IMR-90 (cell line): ENCODE measurements around the gene ATP11A. TPM values are rescaled to one million over a fixed set of nuclear protein-coding genes. Genes with fewer than 3 reads are reported as not detected.

Experiments used
- ATAC-seq: fragments of 200-7000 bp; cut with Tn5 transposase; 2 replicates; pipeline ENCODE4 v1.9.1; 2020; ENCODE audit warnings: low read depth, mild to moderate bottlenecking, moderate library complexity
- BruUV-seq: library from RNA; stranded (reverse); fragments of 400-500 nt; replicated peaks from 2 replicates; lab custom pipeline; 2021; lab: Mats Ljungman, UMichigan
- CTCF ChIA-PET: fragments of 300-600 bp; formaldehyde crosslinking; extraction: SDS; loops from one replicate; lab custom pipeline; 2021; ENCODE audit warnings: antibody characterized with exemption; lab: Yijun Ruan, JAX
- POLR2A ChIA-PET: fragments of 300-600 bp; sonication (Branson Sonifier 250); formaldehyde crosslinking; loops from one replicate; lab custom pipeline; 2022; ENCODE audit warnings: antibody characterized with exemption; ENCODE audit not compliant: unreplicated experiment; lab: Charles Lee
- DNase-seq: peaks from one replicate; pipeline ENCODE4 v3.0.0; 2013
- H2AFZ ChIP-seq: replicated peaks from 2 replicates; pipeline ENCODE3; 2013; ENCODE audit warnings: low read length, mild to moderate bottlenecking; ENCODE audit not compliant: poor library complexity
- H2AK5ac ChIP-seq: 2 replicates; pipeline ENCODE4 v1.6.1; 2013; ENCODE audit warnings: low read depth, low read length, inconsistent platforms
- H2AK9ac ChIP-seq: replicated peaks from 2 replicates; pipeline ENCODE3; 2013; ENCODE audit warnings: mild to moderate bottlenecking, low read depth, low read length, moderate library complexity; ENCODE audit not compliant: poor library complexity
- H2BK120ac ChIP-seq: 2 replicates; pipeline ENCODE4 v1.6.1; 2013; ENCODE audit warnings: low read depth, low read length, inconsistent platforms
- H2BK15ac ChIP-seq: 3 replicates; pipeline ENCODE4 v1.6.1; 2013; ENCODE audit warnings: low read depth, low read length, inconsistent platforms
- H2BK20ac ChIP-seq: 2 replicates; pipeline ENCODE4 v1.6.1; 2013; ENCODE audit warnings: low read depth, mild to moderate bottlenecking, inconsistent platforms, low read length, moderate library complexity
- H2BK5ac ChIP-seq: 2 replicates; pipeline ENCODE4 v1.6.1; 2013; ENCODE audit warnings: mild to moderate bottlenecking, low read depth, low read length, inconsistent platforms; ENCODE audit not compliant: poor library complexity, severe bottlenecking
- H3K14ac ChIP-seq: replicated peaks from 2 replicates; pipeline ENCODE4 v1.6.1; 2013; ENCODE audit warnings: low read depth, low read length, inconsistent platforms
- H3K18ac ChIP-seq: 2 replicates; pipeline ENCODE4 v1.6.1; 2013; ENCODE audit warnings: low read depth, low read length, control low read depth
- H3K23ac ChIP-seq: 2 replicates; pipeline ENCODE4 v1.6.1; 2013; ENCODE audit warnings: low read depth, low read length, inconsistent platforms
- H3K27ac ChIP-seq: 2 replicates; pipeline ENCODE4 v1.5.1; 2013; ENCODE audit warnings: mild to moderate bottlenecking, control low read depth, low read length; ENCODE audit not compliant: insufficient read depth
- H3K27me3 ChIP-seq: 2 replicates; pipeline ENCODE4 v1.6.1; 2013; ENCODE audit warnings: low read length; ENCODE audit not compliant: control insufficient read depth, insufficient read depth
- H3K36me3 ChIP-seq: 2 replicates; pipeline ENCODE4 v1.6.1; 2013; ENCODE audit warnings: low read length, mixed read lengths; ENCODE audit not compliant: control insufficient read depth, insufficient read depth
- H3K4ac ChIP-seq: 2 replicates; pipeline ENCODE4 v1.6.1; 2013; ENCODE audit warnings: low read depth, low read length, inconsistent platforms
- H3K4me1 ChIP-seq: 2 replicates; pipeline ENCODE4 v1.6.1; 2013; ENCODE audit warnings: low read length, mixed read lengths; ENCODE audit not compliant: control insufficient read depth, insufficient read depth
- H3K4me2 ChIP-seq: 2 replicates; pipeline ENCODE4 v1.6.1; 2013; ENCODE audit warnings: low read depth, mild to moderate bottlenecking, control low read depth, low read length, moderate library complexity
- H3K4me3 ChIP-seq: 2 replicates; pipeline ENCODE4 v1.5.1; 2013; ENCODE audit warnings: low read depth, mild to moderate bottlenecking, control low read depth, low read length, moderate library complexity; ENCODE audit not compliant: insufficient read depth
- H3K56ac ChIP-seq: 2 replicates; pipeline ENCODE4 v1.6.1; 2013; ENCODE audit warnings: low read length, inconsistent platforms; ENCODE audit not compliant: insufficient read depth; ENCODE audit errors: extremely low read depth
- H3K79me1 ChIP-seq, 2 experiments: 2 replicates each; pipeline ENCODE4 v1.6.1; 2013; ENCODE audit warnings: low read length in 2 of 2, inconsistent platforms in 1 of 2, low read depth in 1 of 2
- H3K9ac ChIP-seq: 2 replicates; pipeline ENCODE4 v1.6.1; 2013; ENCODE audit warnings: low read depth, low read length, control low read depth
- H3K9me1 ChIP-seq: 2 replicates; pipeline ENCODE4 v1.6.1; 2013; ENCODE audit warnings: low read length, inconsistent platforms; ENCODE audit not compliant: insufficient read depth
- H3K9me3 ChIP-seq: 2 replicates; pipeline ENCODE4 v1.6.1; 2013; ENCODE audit warnings: low read length; ENCODE audit not compliant: control insufficient read depth, insufficient read depth
- H4K20me1 ChIP-seq: 2 replicates; pipeline ENCODE4 v1.6.1; 2013; ENCODE audit warnings: low read length, inconsistent platforms; ENCODE audit not compliant: insufficient read depth
- H4K5ac ChIP-seq: 2 replicates; pipeline ENCODE4 v1.6.1; 2013; ENCODE audit warnings: mild to moderate bottlenecking, low read depth, low read length, control low read depth
- H4K8ac ChIP-seq, 2 experiments: 2 replicates each; pipeline ENCODE4 v1.6.1; 2013; ENCODE audit warnings: low read depth in 2 of 2, low read length in 2 of 2, control low read depth in 1 of 2, inconsistent platforms in 1 of 2
- H4K91ac ChIP-seq: 2 replicates; pipeline ENCODE4 v1.6.1; 2013; ENCODE audit warnings: low read depth, low read length, inconsistent platforms; ENCODE audit not compliant: insufficient read depth
- BHLHE40 ChIP-seq: fragments of 150-350 bp; IDR thresholded peaks from 2 replicates; pipeline ENCODE4 v1.6.1; 2016; ENCODE audit warnings: mild to moderate bottlenecking, low read depth, low read length
- MAZ ChIP-seq: IDR thresholded peaks from 2 replicates; pipeline ENCODE4 v1.6.1; 2012; ENCODE audit warnings: low read depth, mild to moderate bottlenecking, low read length, improper control_type of control experiment, moderate library complexity, borderline replicate concordance
- NFE2L2 ChIP-seq: fragments of 150-350 bp; IDR thresholded peaks from 2 replicates; pipeline ENCODE4 v1.6.1; 2016; ENCODE audit warnings: low read depth, mild to moderate bottlenecking, low read length
- RAD21 ChIP-seq: IDR thresholded peaks from 2 replicates; pipeline ENCODE4 v1.6.1; 2012; ENCODE audit warnings: low read length, improper control_type of control experiment
- RCOR1 ChIP-seq: IDR thresholded peaks from 2 replicates; pipeline ENCODE4 v1.6.1; 2012; ENCODE audit warnings: mild to moderate bottlenecking, low read length, improper control_type of control experiment; ENCODE audit not compliant: insufficient replicate concordance
- WGBS, 2 experiments: methylation state at CpG; one replicate each; pipeline versions ENCODE4 v1.1.5 to v1.1.7; 2013; ENCODE audit warnings: missing lambda C conversion rate in 2 of 2; ENCODE audit not compliant: insufficient read length in 1 of 2; ENCODE audit errors: extremely low coverage in 2 of 2; 5-methylcytosine and 5-hydroxymethylcytosine counted together
- dilution Hi-C: fragments of 300-500 bp; cut with HindIII; formaldehyde crosslinking; loops from one replicate; pipeline ENCODE4 v1.14.3; 2018; ENCODE audit warnings: low sequenced_read_pairs; ENCODE audit not compliant: unreplicated experiment
- in situ Hi-C: fragments of 300-500 bp; cut with MboI; formaldehyde crosslinking; loops from 3 replicates; pipeline ENCODE4 v1.14.3; 2019; ENCODE audit warnings: low sequenced_read_pairs, inconsistent platforms, mixed read lengths
- intact Hi-C: fragments of 100-400 bp; cut with micrococcal nuclease; formaldehyde crosslinking; loops from 2 replicates; pipeline ENCODE4 v1.10.0; 2022
- polyA plus RNA-seq, 3 experiments: library from polyadenylated mRNA; depleted of rRNA; stranded (reverse); fragments of >200 nt; gene quantifications; 2 replicates each; pipeline ENCODE4 v1.2.3, GENCODE V29; 2012; ENCODE audit warnings: low replicate concordance in 1 of 3
- total RNA-seq: library from RNA; depleted of rRNA; stranded (reverse); fragments of >200 nt; gene quantifications from 2 replicates; pipeline ENCODE4 v1.2.3, GENCODE V29; 2012

ATP11A gene
- total and polyA plus RNA-seq, 2 of the 4 experiments (the other 2 are of a cell fraction), result 8.4 to 12.0 TPM

GRCh38 chr13:112641456-112642089 lies 48.3 kb upstream of the ATP11A start:
- H3K9me1 ChIP-seq, result no peaks in the 10 kb centered on the region
- no peaks in the 10 kb centered on the region for H3K36me3 ChIP-seq
- no peaks in the 10 kb centered on the region for H3K79me1 ChIP-seq
- BruUV-seq, result no TSS peak
- DNase-seq (no peak), ATAC-seq (no peak)
- H2BK20ac ChIP-seq, result no peak overlapping the region
- intact Hi-C loops (no loop called here), dilution Hi-C loops (no loop called here), in situ Hi-C loops (loop anchor here (10.0 kb wide), 1 partner anchor 233 kb away; no protein-coding TSS in a partner anchor)
- H4K8ac ChIP-seq, result no peak overlapping the region
- H2BK120ac ChIP-seq, result no peak overlapping the region
- H3K56ac ChIP-seq, result no peak overlapping the region
- no peak overlapping the region for H3K4me3 ChIP-seq
- H3K9ac ChIP-seq, result no peak overlapping the region
- H3K4ac ChIP-seq, result no peak overlapping the region
- 0 out of 2 replicates have a peak, but pooled peaks cover 2% of the 10 kb centered on the region for H3K4me1 ChIP-seq
- H2AK5ac ChIP-seq, result no peak overlapping the region
- CTCF ChIA-PET, result interaction anchor here (1.5 kb wide), 1 partner anchor 17 kb away, joined by 4 read pairs; no protein-coding TSS in a partner anchor
- no peak for TF ChIP-seq RCOR1
- TF ChIP-seq RAD21, result no peak
- TF ChIP-seq BHLHE40, result no peak
- no peak for TF ChIP-seq NFE2L2
- no peak for TF ChIP-seq MAZ
- WGBS, 2 experiments, result 77% methylated on average over 4 of the region's 19 CpGs; no CpG with 5 or more reads in 1 of the 2 experiments
- no peak overlapping the region for H2AK9ac ChIP-seq
- POLR2A ChIA-PET, result no interaction called here
- H4K5ac ChIP-seq, result no peak overlapping the region
- no peak overlapping the region for H3K14ac ChIP-seq
- no peak overlapping the region for H3K18ac ChIP-seq
- no peak overlapping the region for H2BK15ac ChIP-seq
- no peak overlapping the region for H3K27ac ChIP-seq
- no peak overlapping the region for H3K4me2 ChIP-seq
- no peaks in the 10 kb centered on the region for H3K9me3 ChIP-seq
- no peak overlapping the region for H3K23ac ChIP-seq
- H2BK5ac ChIP-seq, result no peak overlapping the region
- no peak overlapping the region for H2AFZ ChIP-seq
- peaks cover 35% of the 10 kb centered on the region for H3K27me3 ChIP-seq
- H4K20me1 ChIP-seq, result no peaks in the 10 kb centered on the region
- H4K91ac ChIP-seq, result no peak overlapping the region
